ENCODE data around the gene TNRC6C.

Gene TNRC6C

GRCh38 chr17:78016852-78017251 is 58.3 kb downstream of the TNRC6C start:
- DNase-seq: no peak

- peak; percentile 10 for DNase-seq
Observed at GRCh38 chr17:78019367-78019975, 61.0 kb downstream of the TNRC6C start.

GRCh38 chr17:78019976-78020716 is 61.6 kb downstream of the TNRC6C start:
- no peak for DNase-seq

- no peak for DNase-seq
Observed at GRCh38 chr17:78020717-78021108, 62.2 kb downstream of the TNRC6C start.

GRCh38 chr17:78022425-78022824 is 63.9 kb downstream of the TNRC6C start:
- DNase-seq: no peak

- no peak for DNase-seq
Observed at GRCh38 chr17:78023042-78023441, 64.5 kb downstream of the TNRC6C start.

- no peak for DNase-seq
Observed at GRCh38 chr17:78026381-78026780, 67.9 kb downstream of the TNRC6C start.

GRCh38 chr17:78027121-78027520 is 68.6 kb downstream of the TNRC6C start:
- no peak for DNase-seq

GRCh38 chr17:78029697-78030096 is 71.2 kb downstream of the TNRC6C start:
- DNase-seq: no peak

GRCh38 chr17:78031435-78031834 is 72.9 kb downstream of the TNRC6C start:
- DNase-seq: no peak

GRCh38 chr17:78032166-78032565 is 73.7 kb downstream of the TNRC6C start:
- DNase-seq: no peak

- no peak for DNase-seq
Observed at GRCh38 chr17:78034429-78035091, 76.1 kb downstream of the TNRC6C start.

GRCh38 chr17:78037280-78037679 is 78.8 kb downstream of the TNRC6C start:
- DNase-seq: no peak

- peak; percentile 52 for DNase-seq
Observed at GRCh38 chr17:78038748-78039288, 80.3 kb downstream of the TNRC6C start.

GRCh38 chr17:78039581-78039980 is 81.1 kb downstream of the TNRC6C start:
- no peak for DNase-seq

GRCh38 chr17:78040440-78041385 is 82.2 kb downstream of the TNRC6C start:
- DNase-seq: peak; percentile 64

- DNase-seq: no peak
Observed at GRCh38 chr17:78041386-78042179, 83.1 kb downstream of the TNRC6C start.

- no peak for DNase-seq
Observed at GRCh38 chr17:78042542-78042941, 84.0 kb downstream of the TNRC6C start.

GRCh38 chr17:78043031-78043430 is 84.5 kb downstream of the TNRC6C start:
- no peak for DNase-seq

- DNase-seq: no peak
Observed at GRCh38 chr17:78044280-78044835, 85.9 kb downstream of the TNRC6C start.

GRCh38 chr17:78045316-78045715 is 86.8 kb downstream of the TNRC6C start:
- DNase-seq: no peak

- no peak for DNase-seq
Observed at GRCh38 chr17:78046923-78047322, 88.4 kb downstream of the TNRC6C start.
